Endothelial cell of umbilical vein (primary cell): ENCODE results near the gene CEACAM7.

Source experiments
- MYC ChIP-seq: IDR thresholded peaks from one replicate; pipeline ENCODE4 v1.6.1; 2011; ENCODE audit warnings: mild to moderate bottlenecking, low read depth, low read length
- POLR2A ChIP-seq: IDR thresholded peaks from 2 replicates; pipeline ENCODE4 v1.6.1; 2012; ENCODE audit warnings: low read depth, mild to moderate bottlenecking, control low read depth, low read length
- POLR2AphosphoS5 ChIP-seq: IDR thresholded peaks from 2 replicates; pipeline ENCODE4 v1.6.1; 2012; ENCODE audit warnings: low read depth, mild to moderate bottlenecking, control low read depth, low read length, moderate library complexity; ENCODE audit not compliant: insufficient read depth
- TF ChIP-seq, protein P1 (sequence below), 2 donors: IDR thresholded peaks; 1 replicate in 1 of 2; 2 replicates in 1 of 2; pipeline ENCODE4 v1.5.1; 2011; ENCODE audit warnings: low read length in 2 of 2, mild to moderate bottlenecking in 2 of 2, moderate library complexity in 2 of 2, control low read depth in 1 of 2, inconsistent platforms in 1 of 2, low read depth in 1 of 2; ENCODE audit not compliant: insufficient read depth in 1 of 2; ENCODE audit errors: extremely low read depth in 1 of 2

- TF ChIP-seq, protein P1, sequence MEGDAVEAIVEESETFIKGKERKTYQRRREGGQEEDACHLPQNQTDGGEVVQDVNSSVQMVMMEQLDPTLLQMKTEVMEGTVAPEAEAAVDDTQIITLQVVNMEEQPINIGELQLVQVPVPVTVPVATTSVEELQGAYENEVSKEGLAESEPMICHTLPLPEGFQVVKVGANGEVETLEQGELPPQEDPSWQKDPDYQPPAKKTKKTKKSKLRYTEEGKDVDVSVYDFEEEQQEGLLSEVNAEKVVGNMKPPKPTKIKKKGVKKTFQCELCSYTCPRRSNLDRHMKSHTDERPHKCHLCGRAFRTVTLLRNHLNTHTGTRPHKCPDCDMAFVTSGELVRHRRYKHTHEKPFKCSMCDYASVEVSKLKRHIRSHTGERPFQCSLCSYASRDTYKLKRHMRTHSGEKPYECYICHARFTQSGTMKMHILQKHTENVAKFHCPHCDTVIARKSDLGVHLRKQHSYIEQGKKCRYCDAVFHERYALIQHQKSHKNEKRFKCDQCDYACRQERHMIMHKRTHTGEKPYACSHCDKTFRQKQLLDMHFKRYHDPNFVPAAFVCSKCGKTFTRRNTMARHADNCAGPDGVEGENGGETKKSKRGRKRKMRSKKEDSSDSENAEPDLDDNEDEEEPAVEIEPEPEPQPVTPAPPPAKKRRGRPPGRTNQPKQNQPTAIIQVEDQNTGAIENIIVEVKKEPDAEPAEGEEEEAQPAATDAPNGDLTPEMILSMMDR (IDR thresholded peaks at IDR 0.05; ENCODE audit: extremely low read depth in 1 of 2, insufficient read depth in 1 of 2, low read depth in 1 of 2, low read length in 2 of 2) = no peak
- TF ChIP-seq POLR2A = no peak
- TF ChIP-seq POLR2AphosphoS5 = no peak
- no peak for TF ChIP-seq MYC
These were observed 12.5 kb upstream of the CEACAM7 start for GRCh38 chr19:41700381-41701195.
